GM23338 (cell line): ENCODE data around the gene UBE2QL1. TPM values are rescaled to one million over a fixed set of nuclear protein-coding genes. Genes with fewer than 3 reads are reported as not detected.
A peak's percentile ranks its signal among the peaks of the same experiment; 100 is the strongest.

Source experiments
- ATAC-seq: fragments of 200-7000 bp; cut with Tn5 transposase; 3 replicates; pipeline ENCODE4 v1.9.1; 2020
- DNase-seq: peaks from one replicate; pipeline ENCODE4 v3.0.0-alpha.2; 2015; ENCODE audit warnings: low spot score
- H2AFZ ChIP-seq: fragments of 200-600 bp; sonication (generic); 2 replicates; pipeline ENCODE4 v1.8.0; 2016; ENCODE audit warnings: antibody characterized with exemption, mild to moderate bottlenecking, moderate library complexity
- H3F3A ChIP-seq: fragments of 200-600 bp; sonication (generic); replicated peaks from 2 replicates; pipeline ENCODE4 v1.8.0; 2017; ENCODE audit warnings: antibody characterized with exemption, mixed run types, low read depth
- H3K27ac ChIP-seq: fragments of 200-600 bp; sonication (generic); 2 replicates; pipeline ENCODE4 v1.6.1; 2016; ENCODE audit warnings: low read depth
- H3K27me3 ChIP-seq: fragments of 200-600 bp; sonication (generic); 2 replicates; pipeline ENCODE4 v1.8.0; 2016; ENCODE audit warnings: mild to moderate bottlenecking, mixed run types, moderate library complexity; ENCODE audit not compliant: insufficient read depth
- H3K36me3 ChIP-seq: fragments of 200-600 bp; sonication (generic); 2 replicates; pipeline ENCODE4 v1.8.0; 2016; ENCODE audit warnings: mild to moderate bottlenecking; ENCODE audit not compliant: insufficient read depth
- H3K4me1 ChIP-seq: fragments of 200-600 bp; sonication (generic); 2 replicates; pipeline ENCODE4 v1.8.0; 2016; ENCODE audit warnings: mild to moderate bottlenecking, moderate library complexity; ENCODE audit not compliant: insufficient read depth
- H3K4me2 ChIP-seq: fragments of 200-600 bp; sonication (generic); 2 replicates; pipeline ENCODE4 v1.7.1; 2017; ENCODE audit warnings: mixed run types
- H3K4me3 ChIP-seq: fragments of 200-600 bp; sonication (generic); 2 replicates; pipeline ENCODE4 v1.6.1; 2016; ENCODE audit warnings: mixed run types
- H3K79me2 ChIP-seq: fragments of 200-600 bp; sonication (generic); replicated peaks from 2 replicates; pipeline ENCODE4 v1.8.0; 2017; ENCODE audit warnings: mild to moderate bottlenecking; ENCODE audit not compliant: insufficient read depth
- H3K9me2 ChIP-seq: fragments of 200-600 bp; sonication (generic); 2 replicates; pipeline ENCODE4 v1.8.0; 2017; ENCODE audit not compliant: insufficient read depth
- H4K20me1 ChIP-seq: fragments of 200-600 bp; sonication (generic); replicated peaks from 2 replicates; pipeline ENCODE4 v1.8.0; 2017; ENCODE audit warnings: mild to moderate bottlenecking; ENCODE audit not compliant: insufficient read depth
- H3K27ac Mint-ChIP-seq: 2 replicates; pipeline ENCODE4 v1.8.0; 2020; ENCODE audit warnings: inconsistent platforms, mild to moderate bottlenecking, moderate library complexity, mixed read lengths
- H3K27me3 Mint-ChIP-seq: 3 replicates; pipeline ENCODE4 v1.8.0; 2022; ENCODE audit warnings: low read depth, mild to moderate bottlenecking, moderate library complexity, mixed read lengths, inconsistent platforms; ENCODE audit not compliant: insufficient read depth, poor library complexity
- H3K36me3 Mint-ChIP-seq: 3 replicates; pipeline ENCODE4 v1.8.0; 2021; ENCODE audit warnings: low read depth, mild to moderate bottlenecking, inconsistent platforms, moderate library complexity, mixed read lengths
- H3K4me1 Mint-ChIP-seq: 3 replicates; pipeline ENCODE4 v1.8.0; 2020; ENCODE audit warnings: mild to moderate bottlenecking, inconsistent platforms, mixed read lengths
- H3K4me3 Mint-ChIP-seq: 3 replicates; pipeline ENCODE4 v1.8.0; 2021; ENCODE audit warnings: moderate library complexity, mild to moderate bottlenecking, inconsistent platforms, mixed read lengths
- H3K9me3 Mint-ChIP-seq: 3 replicates; pipeline ENCODE4 v1.8.0; 2020; ENCODE audit warnings: moderate library complexity, mild to moderate bottlenecking, inconsistent platforms, mixed read lengths
- CREB1 ChIP-seq: fragments of 250-450 bp; sonication (Bioruptor Pico); IDR thresholded peaks from 2 replicates; pipeline ENCODE4 v1.5.0; 2020; ENCODE audit warnings: low read depth, mild to moderate bottlenecking, moderate library complexity
- JUNB ChIP-seq: IDR thresholded peaks from one replicate; pipeline ENCODE4 v1.6.1; 2016; ENCODE audit warnings: antibody characterized with exemption; ENCODE audit not compliant: unreplicated experiment
- NANOG ChIP-seq: IDR thresholded peaks from 2 replicates; pipeline ENCODE4 v1.6.1; 2016; ENCODE audit warnings: antibody characterized with exemption, borderline replicate concordance
- POLR2AphosphoS5 ChIP-seq: IDR thresholded peaks from 2 replicates; pipeline ENCODE4 v1.6.1; 2016; ENCODE audit warnings: antibody characterized with exemption, low read depth
- ZNF114 ChIP-seq: fragments of 250-450 bp; sonication (Bioruptor Pico); IDR thresholded peaks from 2 replicates; pipeline ENCODE4 v1.5.0; 2020; ENCODE audit warnings: mild to moderate bottlenecking, moderate library complexity
- ZNF331 ChIP-seq: fragments of 250-450 bp; sonication (Bioruptor Pico); IDR thresholded peaks from 2 replicates; pipeline ENCODE4 v1.5.0; 2020; ENCODE audit warnings: low read depth, mild to moderate bottlenecking, moderate library complexity
- polyA plus RNA-seq: library from polyadenylated mRNA; unstranded; fragments of >200 nt; fragmentation: Nextera tagmentation; extraction: Ambion mirVana; gene quantifications from 2 replicates; pipeline ENCODE4 v1.2.1, GENCODE V29; 2016
- total RNA-seq: library from RNA; depleted of rRNA; stranded (reverse); fragments of >200 nt; shearing (Covaris generic); gene quantifications from 2 replicates; pipeline ENCODE4 v1.2.3, GENCODE V29; 2014
- TF ChIP-seq, protein P1 (sequence below), 2 experiments: fragments of 200-600 bp in 1 of 2; sonication (generic) in 1 of 2; conservative IDR thresholded peaks; 2 replicates each; pipeline versions ENCODE4 v1.5.1 to v1.6.1; 2016 to 2017; ENCODE audit warnings: antibody characterized with exemption in 2 of 2, low read depth in 2 of 2, mild to moderate bottlenecking in 2 of 2, moderate library complexity in 1 of 2
- TF ChIP-seq, protein P2 (sequence below): fragments of 250-450 bp; sonication (Bioruptor Pico); IDR thresholded peaks from 2 replicates; pipeline ENCODE4 v1.5.0; 2020; ENCODE audit warnings: mild to moderate bottlenecking, moderate library complexity

The UBE2QL1 gene
- total and polyA plus RNA-seq, 2 experiments from 2014 or later, result 0.40 to 0.83 TPM

DNA sequence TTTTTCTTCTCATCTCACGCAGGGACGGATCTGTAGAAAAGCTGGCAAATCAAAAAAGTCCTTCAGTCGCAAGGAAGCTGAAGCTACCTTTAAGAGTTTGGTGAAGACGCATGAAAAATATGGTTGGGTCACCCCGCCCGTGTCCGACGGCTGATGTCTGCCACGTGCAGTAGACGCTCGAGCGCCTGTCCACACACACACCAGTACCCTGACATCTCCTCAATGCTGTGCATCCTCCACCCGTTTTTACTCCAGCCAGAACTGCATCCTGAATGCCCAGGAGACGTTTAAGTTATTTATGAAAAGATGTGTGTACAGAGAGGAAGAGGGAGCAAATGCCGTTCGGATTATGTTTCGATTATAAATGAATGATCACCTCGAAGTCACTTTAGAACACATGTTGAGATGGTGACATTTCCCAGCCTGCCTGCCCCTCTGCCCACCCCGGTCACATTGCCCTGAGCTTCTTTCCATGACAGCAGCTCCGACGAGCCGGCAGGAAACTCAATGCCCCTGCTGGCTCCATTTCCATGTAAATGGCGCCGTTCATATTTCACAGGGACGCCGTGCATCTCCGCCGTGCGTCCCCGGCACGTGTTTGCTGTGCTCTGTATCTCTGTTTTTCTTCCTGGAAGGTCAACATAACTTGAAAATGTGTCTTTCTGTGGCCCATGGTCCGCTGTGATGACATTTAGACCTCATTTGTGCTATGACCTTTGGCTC is 42.7 kb downstream of the UBE2QL1 start:
- Histone ChIP-seq H3K27ac (no peak overlapping the region), H2AFZ (no peak overlapping the region), H3K4me3 (no peak overlapping the region), H3K27me3 (no peaks in the 10 kb centered on the region), H4K20me1 (no peaks in the 10 kb centered on the region), H3K79me2 (no peaks in the 10 kb centered on the region), H3K4me2 (peak overlapping the region; percentile 34; the same call in 1 of the 2 replicates), H3K36me3 (no peaks in the 10 kb centered on the region), H3K9me2 (no peaks in the 10 kb centered on the region), H3K4me1 (peaks cover 8% of the 10 kb centered on the region), H3F3A (no peaks in the 10 kb centered on the region)
- TF ChIP-seq, protein P1, sequence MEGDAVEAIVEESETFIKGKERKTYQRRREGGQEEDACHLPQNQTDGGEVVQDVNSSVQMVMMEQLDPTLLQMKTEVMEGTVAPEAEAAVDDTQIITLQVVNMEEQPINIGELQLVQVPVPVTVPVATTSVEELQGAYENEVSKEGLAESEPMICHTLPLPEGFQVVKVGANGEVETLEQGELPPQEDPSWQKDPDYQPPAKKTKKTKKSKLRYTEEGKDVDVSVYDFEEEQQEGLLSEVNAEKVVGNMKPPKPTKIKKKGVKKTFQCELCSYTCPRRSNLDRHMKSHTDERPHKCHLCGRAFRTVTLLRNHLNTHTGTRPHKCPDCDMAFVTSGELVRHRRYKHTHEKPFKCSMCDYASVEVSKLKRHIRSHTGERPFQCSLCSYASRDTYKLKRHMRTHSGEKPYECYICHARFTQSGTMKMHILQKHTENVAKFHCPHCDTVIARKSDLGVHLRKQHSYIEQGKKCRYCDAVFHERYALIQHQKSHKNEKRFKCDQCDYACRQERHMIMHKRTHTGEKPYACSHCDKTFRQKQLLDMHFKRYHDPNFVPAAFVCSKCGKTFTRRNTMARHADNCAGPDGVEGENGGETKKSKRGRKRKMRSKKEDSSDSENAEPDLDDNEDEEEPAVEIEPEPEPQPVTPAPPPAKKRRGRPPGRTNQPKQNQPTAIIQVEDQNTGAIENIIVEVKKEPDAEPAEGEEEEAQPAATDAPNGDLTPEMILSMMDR (conservative IDR thresholded peaks at IDR 0.05; ENCODE audit: low read depth in 2 of 2), result no peak
- TF ChIP-seq CREB1 (CRISPR knock-in tag) (0 out of 2 replicates have a peak, but pooled peaks have one; percentile 2), ZNF331 (CRISPR knock-in tag) (no peak)
- Mint-ChIP-seq H3K4me1 (peaks cover 15% of the 10 kb centered on the region), H3K9me3 (no peaks in the 10 kb centered on the region), H3K27ac (no peak overlapping the region), H3K36me3 (no peaks in the 10 kb centered on the region), H3K27me3 (peaks cover 6% of the 10 kb centered on the region), H3K4me3 (peak overlapping the region; percentile 13; the same call in 2 of the 3 replicates)
- DNase-seq (no peak), ATAC-seq (peak; percentile 84)

DNA sequence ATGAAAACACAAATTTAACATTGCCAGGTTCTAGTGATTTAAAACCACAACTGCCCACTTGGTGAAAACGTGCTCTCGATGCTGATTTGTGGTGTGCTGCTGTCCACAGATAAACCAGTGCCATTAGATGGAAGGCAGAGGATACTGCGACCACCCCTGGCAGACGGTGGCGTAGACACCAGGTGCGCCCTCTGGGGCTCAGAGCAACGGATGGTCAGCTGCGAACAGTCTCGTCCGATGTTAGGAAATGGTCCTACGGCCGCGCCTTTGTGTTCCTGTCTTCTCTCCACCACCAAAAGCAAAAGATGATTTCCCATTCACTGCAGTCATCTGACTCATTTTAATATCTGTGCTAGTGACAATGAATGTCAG is 43.2 kb downstream of the UBE2QL1 start:
- H3K36me3 Mint-ChIP-seq, result no peaks in the 10 kb centered on the region
- H3F3A ChIP-seq, result no peaks in the 10 kb centered on the region
- no peaks in the 10 kb centered on the region for H3K27me3 ChIP-seq
- H3K9me3 Mint-ChIP-seq, result no peaks in the 10 kb centered on the region
- peak; percentile 61 for ATAC-seq
- H3K4me3 ChIP-seq, result no peak overlapping the region
- peaks cover 8% of the 10 kb centered on the region for H3K4me1 ChIP-seq
- no peak overlapping the region for H2AFZ ChIP-seq
- peak overlapping the region; percentile 34; the same call in 1 of the 2 replicates for H3K4me2 ChIP-seq
- DNase-seq, result no peak
- TF ChIP-seq, protein P2, sequence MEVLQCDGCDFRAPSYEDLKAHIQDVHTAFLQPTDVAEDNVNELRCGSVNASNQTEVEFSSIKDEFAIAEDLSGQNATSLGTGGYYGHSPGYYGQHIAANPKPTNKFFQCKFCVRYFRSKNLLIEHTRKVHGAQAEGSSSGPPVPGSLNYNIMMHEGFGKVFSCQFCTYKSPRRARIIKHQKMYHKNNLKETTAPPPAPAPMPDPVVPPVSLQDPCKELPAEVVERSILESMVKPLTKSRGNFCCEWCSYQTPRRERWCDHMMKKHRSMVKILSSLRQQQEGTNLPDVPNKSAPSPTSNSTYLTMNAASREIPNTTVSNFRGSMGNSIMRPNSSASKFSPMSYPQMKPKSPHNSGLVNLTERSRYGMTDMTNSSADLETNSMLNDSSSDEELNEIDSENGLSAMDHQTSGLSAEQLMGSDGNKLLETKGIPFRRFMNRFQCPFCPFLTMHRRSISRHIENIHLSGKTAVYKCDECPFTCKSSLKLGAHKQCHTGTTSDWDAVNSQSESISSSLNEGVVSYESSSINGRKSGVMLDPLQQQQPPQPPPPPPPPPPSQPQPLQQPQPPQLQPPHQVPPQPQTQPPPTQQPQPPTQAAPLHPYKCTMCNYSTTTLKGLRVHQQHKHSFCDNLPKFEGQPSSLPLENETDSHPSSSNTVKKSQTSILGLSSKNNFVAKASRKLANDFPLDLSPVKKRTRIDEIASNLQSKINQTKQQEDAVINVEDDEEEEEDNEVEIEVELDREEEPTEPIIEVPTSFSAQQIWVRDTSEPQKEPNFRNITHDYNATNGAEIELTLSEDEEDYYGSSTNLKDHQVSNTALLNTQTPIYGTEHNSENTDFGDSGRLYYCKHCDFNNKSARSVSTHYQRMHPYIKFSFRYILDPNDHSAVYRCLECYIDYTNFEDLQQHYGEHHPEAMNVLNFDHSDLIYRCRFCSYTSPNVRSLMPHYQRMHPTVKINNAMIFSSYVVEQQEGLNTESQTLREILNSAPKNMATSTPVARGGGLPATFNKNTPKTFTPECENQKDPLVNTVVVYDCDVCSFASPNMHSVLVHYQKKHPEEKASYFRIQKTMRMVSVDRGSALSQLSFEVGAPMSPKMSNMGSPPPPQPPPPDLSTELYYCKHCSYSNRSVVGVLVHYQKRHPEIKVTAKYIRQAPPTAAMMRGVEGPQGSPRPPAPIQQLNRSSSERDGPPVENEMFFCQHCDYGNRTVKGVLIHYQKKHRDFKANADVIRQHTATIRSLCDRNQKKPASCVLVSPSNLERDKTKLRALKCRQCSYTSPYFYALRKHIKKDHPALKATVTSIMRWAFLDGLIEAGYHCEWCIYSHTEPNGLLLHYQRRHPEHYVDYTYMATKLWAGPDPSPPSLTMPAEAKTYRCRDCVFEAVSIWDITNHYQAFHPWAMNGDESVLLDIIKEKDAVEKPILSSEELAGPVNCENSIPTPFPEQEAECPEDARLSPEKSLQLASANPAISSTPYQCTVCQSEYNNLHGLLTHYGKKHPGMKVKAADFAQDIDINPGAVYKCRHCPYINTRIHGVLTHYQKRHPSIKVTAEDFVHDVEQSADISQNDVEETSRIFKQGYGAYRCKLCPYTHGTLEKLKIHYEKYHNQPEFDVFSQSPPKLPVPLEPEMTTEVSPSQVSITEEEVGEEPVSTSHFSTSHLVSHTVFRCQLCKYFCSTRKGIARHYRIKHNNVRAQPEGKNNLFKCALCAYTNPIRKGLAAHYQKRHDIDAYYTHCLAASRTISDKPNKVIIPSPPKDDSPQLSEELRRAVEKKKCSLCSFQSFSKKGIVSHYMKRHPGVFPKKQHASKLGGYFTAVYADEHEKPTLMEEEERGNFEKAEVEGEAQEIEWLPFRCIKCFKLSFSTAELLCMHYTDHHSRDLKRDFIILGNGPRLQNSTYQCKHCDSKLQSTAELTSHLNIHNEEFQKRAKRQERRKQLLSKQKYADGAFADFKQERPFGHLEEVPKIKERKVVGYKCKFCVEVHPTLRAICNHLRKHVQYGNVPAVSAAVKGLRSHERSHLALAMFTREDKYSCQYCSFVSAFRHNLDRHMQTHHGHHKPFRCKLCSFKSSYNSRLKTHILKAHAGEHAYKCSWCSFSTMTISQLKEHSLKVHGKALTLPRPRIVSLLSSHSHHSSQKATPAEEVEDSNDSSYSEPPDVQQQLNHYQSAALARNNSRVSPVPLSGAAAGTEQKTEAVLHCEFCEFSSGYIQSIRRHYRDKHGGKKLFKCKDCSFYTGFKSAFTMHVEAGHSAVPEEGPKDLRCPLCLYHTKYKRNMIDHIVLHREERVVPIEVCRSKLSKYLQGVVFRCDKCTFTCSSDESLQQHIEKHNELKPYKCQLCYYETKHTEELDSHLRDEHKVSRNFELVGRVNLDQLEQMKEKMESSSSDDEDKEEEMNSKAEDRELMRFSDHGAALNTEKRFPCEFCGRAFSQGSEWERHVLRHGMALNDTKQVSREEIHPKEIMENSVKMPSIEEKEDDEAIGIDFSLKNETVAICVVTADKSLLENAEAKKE (CRISPR knock-in tag), result no peak
- no peak for TF ChIP-seq ZNF114 (CRISPR knock-in tag)
- no peak for TF ChIP-seq ZNF331 (CRISPR knock-in tag)
- no peak for TF ChIP-seq NANOG
- TF ChIP-seq JUNB, result no peak
- TF ChIP-seq, protein P1 (conservative IDR thresholded peaks at IDR 0.05; ENCODE audit: low read depth in 2 of 2), result no peak; a peak in 1 of 4 replicates
- no peak for TF ChIP-seq POLR2AphosphoS5
- peak overlapping the region; percentile 13; the same call in 2 of the 3 replicates for H3K4me3 Mint-ChIP-seq
- H4K20me1 ChIP-seq, result no peaks in the 10 kb centered on the region
- no peak overlapping the region for H3K27ac Mint-ChIP-seq
- H3K27me3 Mint-ChIP-seq, result peaks cover 6% of the 10 kb centered on the region
- H3K79me2 ChIP-seq, result no peaks in the 10 kb centered on the region
- no peaks in the 10 kb centered on the region for H3K36me3 ChIP-seq
- H3K4me1 Mint-ChIP-seq, result peaks cover 15% of the 10 kb centered on the region
- no peak overlapping the region for H3K27ac ChIP-seq
- H3K9me2 ChIP-seq, result no peaks in the 10 kb centered on the region
